HepG2 (cell line): ENCODE results near the gene PLXND1. TPM values are rescaled to one million over a fixed set of nuclear protein-coding genes. Genes with fewer than 3 reads are reported as not detected.

ENCODE experiments used
- ATAC-seq: fragments of 200-7000 bp; cut with Tn5 transposase; 3 replicates; pipeline ENCODE4 v1.9.1; 2020; ENCODE audit warnings: mild to moderate bottlenecking, moderate library complexity
- BruUV-seq: library from RNA; stranded (reverse); fragments of 400-500 nt; replicated peaks from 2 replicates; lab custom pipeline; 2021; lab: Mats Ljungman, UMichigan
- CTCF ChIA-PET: fragments of 300-600 bp; formaldehyde crosslinking; extraction: SDS; loops from one replicate; lab custom pipeline; 2021; ENCODE audit warnings: low total read pairs, inconsistent platforms, low intra/inter-chr PET ratio; lab: Yijun Ruan, JAX
- POLR2A ChIA-PET: fragments of 350-600 bp; sonication (Branson Sonifier 250); formaldehyde crosslinking; loops from one replicate; lab custom pipeline; 2020; ENCODE audit warnings: antibody characterized with exemption, inconsistent platforms; lab: Yijun Ruan, JAX
- DNase-seq: peaks from one replicate; pipeline ENCODE4 v3.0.0-alpha.2; 2015; ENCODE audit warnings: low spot score
- FAIRE-seq: peaks from 3 replicates; lab custom pipeline; 2011; peaks lifted over from hg19 to GRCh38; lab: Jason Lieb, UNC
- H2AFZ ChIP-seq: one replicate; pipeline ENCODE4 v1.6.1; 2011; ENCODE audit warnings: low read length, inconsistent platforms
- H3K27ac ChIP-seq: fragments of 300-600 bp; 3 replicates; pipeline ENCODE4 v1.8.0; 2011; ENCODE audit warnings: mixed run types, mild to moderate bottlenecking, mixed read lengths, low read length, inconsistent platforms; ENCODE audit not compliant: insufficient read depth; ENCODE audit errors: extremely low read length
- H3K27me3 ChIP-seq, 2 experiments: fragments of 200-600 bp in 1 of 2; 2 replicates in 1 of 2; 3 replicates in 1 of 2; pipeline versions ENCODE4 v1.6.0 to v1.8.0; 2011; ENCODE audit warnings: low read length in 2 of 2, mild to moderate bottlenecking in 2 of 2, moderate library complexity in 2 of 2, inconsistent platforms in 1 of 2; ENCODE audit not compliant: insufficient read depth in 2 of 2, control insufficient read depth in 1 of 2
- H3K36me3 ChIP-seq, 2 experiments: fragments of 200-600 bp in 1 of 2; replicated peaks in 1 of 2; 2 replicates in 1 of 2; 3 replicates in 1 of 2; pipeline versions ENCODE4 v1.5.1 to v1.8.0; 2011; ENCODE audit warnings: low read length in 2 of 2, inconsistent platforms in 1 of 2; ENCODE audit not compliant: insufficient read depth in 2 of 2, control insufficient read depth in 1 of 2
- H3K4me1 ChIP-seq: 2 replicates; pipeline ENCODE4 v1.5.1; 2012; ENCODE audit warnings: low read length, inconsistent platforms; ENCODE audit not compliant: insufficient read depth
- H3K4me2 ChIP-seq: 2 replicates; pipeline ENCODE4 v1.6.0; 2011; ENCODE audit warnings: low read depth, low read length, inconsistent platforms
- H3K4me3 ChIP-seq, 3 experiments: fragments of 200-600 bp in 1 of 3; sonication (generic), shearing (Covaris generic) in 1 of 3; replicated peaks in 1 of 3; 2 replicates each; pipeline ENCODE4 v1.5.1; 2011 to 2016; ENCODE audit warnings: low read length in 3 of 3, inconsistent platforms in 2 of 3, low read depth in 2 of 3, mild to moderate bottlenecking in 2 of 3, control low read depth in 1 of 3, mixed read lengths in 1 of 3; ENCODE audit not compliant: insufficient read depth in 1 of 3
- H3K79me2 ChIP-seq: one replicate; pipeline ENCODE4 v1.6.1; 2011; ENCODE audit warnings: low read length, inconsistent platforms; ENCODE audit not compliant: insufficient read depth
- H3K9ac ChIP-seq: 2 replicates; pipeline ENCODE4 v1.6.0; 2011; ENCODE audit warnings: mild to moderate bottlenecking, low read depth, low read length, inconsistent platforms; ENCODE audit not compliant: insufficient read depth
- H3K9me3 ChIP-seq: 2 replicates; pipeline ENCODE4 v1.5.1; 2012; ENCODE audit warnings: mild to moderate bottlenecking, low read length
- H4K20me1 ChIP-seq: 2 replicates; pipeline ENCODE4 v1.6.0; 2011; ENCODE audit warnings: inconsistent platforms, mild to moderate bottlenecking, low read length, moderate library complexity; ENCODE audit not compliant: insufficient read depth
- ATF7 ChIP-seq, 2 experiments: fragments of 450-650 bp in 1 of 2; sonication (generic) in 1 of 2; formaldehyde crosslinking in 1 of 2; IDR thresholded peaks; 2 replicates each; pipeline versions ENCODE4 v1.4.0 to v1.6.1; 2016 to 2020; ENCODE audit warnings: antibody characterized with exemption in 1 of 2, mild to moderate bottlenecking in 1 of 2, missing genetic modification reagents in 1 of 2
- DPF2 ChIP-seq: sonication (generic); formaldehyde crosslinking; IDR thresholded peaks from 2 replicates; pipeline ENCODE4 v1.4.0; 2020; ENCODE audit warnings: mild to moderate bottlenecking, low read depth, missing genetic modification reagents, borderline replicate concordance
- MAFF ChIP-seq: IDR thresholded peaks from 2 replicates; pipeline ENCODE4 v1.6.1; 2011; ENCODE audit warnings: low read depth, low read length, improper control_type of control experiment
- MAX ChIP-seq: IDR thresholded peaks from 2 replicates; pipeline ENCODE4 v1.6.1; 2012; ENCODE audit warnings: inconsistent platforms
- MIXL1 ChIP-seq: IDR thresholded peaks from 2 replicates; pipeline ENCODE4 v1.6.1; 2016
- MTA1 ChIP-seq: sonication (generic); formaldehyde crosslinking; IDR thresholded peaks from 2 replicates; pipeline ENCODE4 v1.4.0; 2020; ENCODE audit warnings: missing genetic modification reagents, mild to moderate bottlenecking, borderline replicate concordance
- SAP130 ChIP-seq: IDR thresholded peaks from 2 replicates; pipeline ENCODE4 v1.6.1; 2016; ENCODE audit warnings: low read depth
- ZBTB44 ChIP-seq: sonication (generic); formaldehyde crosslinking; IDR thresholded peaks from 2 replicates; pipeline ENCODE4 v1.4.0; 2020; ENCODE audit warnings: missing genetic modification reagents
- ZBTB7A ChIP-seq: sonication (generic); formaldehyde crosslinking; IDR thresholded peaks from 2 replicates; pipeline ENCODE4 v1.8.0; 2022; ENCODE audit warnings: mild to moderate bottlenecking, missing genetic modification reagents
- ZNF12 ChIP-seq: sonication (generic); formaldehyde crosslinking; IDR thresholded peaks from 2 replicates; pipeline ENCODE4 v1.5.0; 2020; ENCODE audit warnings: missing genetic modification reagents
- ZNF883 ChIP-seq: sonication (generic); formaldehyde crosslinking; IDR thresholded peaks from 2 replicates; pipeline ENCODE4 v1.5.1; 2020; ENCODE audit warnings: mild to moderate bottlenecking, missing genetic modification reagents; ENCODE audit errors: not compliant biosample characterization
- whole genome bisulfite sequencing: methylation state at CpG from one replicate; pipeline ENCODE4 v1.1.6; 2017; ENCODE audit warnings: low lambda C conversion rate; 5-methylcytosine and 5-hydroxymethylcytosine counted together
- in situ Hi-C: cut with HindIII; loops from 2 replicates; pipeline ENCODE4 v1.10.0; 2017; ENCODE audit warnings: low pct_unique_long_range_greater_than_20kb; ENCODE audit not compliant: extremely low pct_ligation_motif_present
- intact Hi-C: fragments of 100-400 bp; cut with micrococcal nuclease; formaldehyde crosslinking; loops from one replicate; pipeline ENCODE4 v1.10.0; 2022; ENCODE audit not compliant: unreplicated experiment
- polyA plus RNA-seq, 8 experiments: library from polyadenylated mRNA; depleted of rRNA in 3 of 8; stranded (reverse) in 7 of 8; unstranded in 1 of 8; fragments of >200 nt; fragmentation: Illumina TruSeq in 4 of 8; extraction: Trizol in 4 of 8; gene quantifications; 2 replicates each; pipeline versions ENCODE4 v1.2.1 to v1.2.3, GENCODE V29; 2011 to 2016; ENCODE audit warnings: low read depth in 4 of 8, missing spikeins in 1 of 8, mixed read lengths in 1 of 8; ENCODE audit not compliant: insufficient read depth in 1 of 8
- total RNA-seq, 5 experiments: library from RNA; depleted of rRNA; stranded (reverse); fragments of >200 nt; fragmentation: Illumina TruSeq; extraction: Trizol; gene quantifications; 2 replicates each; pipeline ENCODE4 v1.2.3, GENCODE V29; 2016; ENCODE audit warnings: low read depth in 1 of 5
- TF ChIP-seq, protein P1 (sequence below): sonication (generic); formaldehyde crosslinking; IDR thresholded peaks from 2 replicates; pipeline ENCODE4 v1.4.0; 2020; ENCODE audit warnings: mild to moderate bottlenecking, missing genetic modification reagents, borderline replicate concordance
- TF ChIP-seq, protein P2 (sequence below): sonication (generic); formaldehyde crosslinking; IDR thresholded peaks from 2 replicates; pipeline ENCODE4 v1.4.0; 2020; ENCODE audit warnings: missing genetic modification reagents, low read depth, mild to moderate bottlenecking, borderline replicate concordance

Gene PLXND1
- total and polyA plus RNA-seq, 2 of the 13 experiments (the other 11 are each of a cell fraction or from before 2014, with no cell fraction given), result 15.9 to 42.0 TPM

DNA sequence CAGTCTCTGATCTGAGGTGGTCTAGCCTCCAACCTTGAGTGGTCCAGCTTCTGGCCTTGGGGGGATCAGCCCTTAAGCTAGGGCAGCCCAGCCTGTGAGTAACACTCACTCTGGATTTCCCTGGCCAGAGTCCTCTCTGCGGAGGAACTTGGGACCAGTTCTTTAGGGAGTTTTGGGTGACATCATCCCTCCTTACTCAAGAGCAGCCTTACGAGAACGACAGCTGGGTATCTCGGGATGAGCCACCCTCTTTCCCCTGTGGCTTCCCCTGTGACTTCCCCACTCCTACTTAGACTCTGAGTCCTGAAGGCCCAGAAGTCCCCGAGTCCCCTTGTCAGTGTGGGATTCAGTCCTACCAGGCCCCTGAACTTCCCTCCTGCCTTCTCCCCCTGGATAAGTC lies 10.2 kb upstream of the PLXND1 start:
- Histone ChIP-seq H4K20me1 (no peaks in the 10 kb centered on the region), H3K4me3 (peak overlapping the region in 1 of 3 experiments; percentile 65; a peak in 1 of 6 replicates), H3K27ac (no peak overlapping the region), H3K4me2 (peak overlapping the region; percentile 69), H3K9me3 (no peaks in the 10 kb centered on the region), H3K9ac (peak overlapping the region; percentile 18; the same call in 1 of the 2 replicates), H3K79me2 (no peaks in the 10 kb centered on the region), H3K4me1 (peaks cover 91% of the 10 kb centered on the region), H3K36me3 (no peaks in the 10 kb centered on the region), H3K27me3 (no peaks in the 10 kb centered on the region; a peak in 1 of 5 replicates)
- CTCF ChIA-PET, result no interaction called here
- POLR2A ChIA-PET, result interaction anchor here (1.2 to 2.0 kb wide), 2 partner anchors 9 to 20 kb away, joined by 4 to 9 read pairs; no protein-coding TSS in a partner anchor
- BruUV-seq, result no TSS peak
- intact Hi-C loops, result no loop called here
- ATAC-seq (no peak), FAIRE-seq (no peak)
- 21% methylated on average over 5 of the region's 5 CpGs for WGBS
- in situ Hi-C loops, result no loop called here
- TF ChIP-seq ATF7 (IDR thresholded peaks at IDR 0.05), result peak; percentile 39; the same call in 1 of the 2 replicates
- no peak for TF ChIP-seq ATF7 (CRISPR knock-in tag; IDR thresholded peaks at IDR 0.05)
- TF ChIP-seq, protein P1, sequence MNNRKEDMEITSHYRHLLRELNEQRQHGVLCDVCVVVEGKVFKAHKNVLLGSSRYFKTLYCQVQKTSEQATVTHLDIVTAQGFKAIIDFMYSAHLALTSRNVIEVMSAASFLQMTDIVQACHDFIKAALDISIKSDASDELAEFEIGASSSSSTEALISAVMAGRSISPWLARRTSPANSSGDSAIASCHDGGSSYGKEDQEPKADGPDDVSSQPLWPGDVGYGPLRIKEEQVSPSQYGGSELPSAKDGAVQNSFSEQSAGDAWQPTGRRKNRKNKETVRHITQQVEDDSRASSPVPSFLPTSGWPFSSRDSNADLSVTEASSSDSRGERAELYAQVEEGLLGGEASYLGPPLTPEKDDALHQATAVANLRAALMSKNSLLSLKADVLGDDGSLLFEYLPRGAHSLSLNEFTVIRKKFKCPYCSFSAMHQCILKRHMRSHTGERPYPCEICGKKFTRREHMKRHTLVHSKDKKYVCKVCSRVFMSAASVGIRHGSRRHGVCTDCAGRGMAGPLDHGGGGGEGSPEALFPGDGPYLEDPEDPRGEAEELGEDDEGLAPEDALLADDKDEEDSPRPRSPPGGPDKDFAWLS (CRISPR knock-in tag), result no peak
- TF ChIP-seq, all 625 proteins: peak for 1
- no peak overlapping the region for H2AFZ ChIP-seq
- no peak for DNase-seq

GRCh38 chr3:129616291-129616690 lies 9.8 kb upstream of the PLXND1 start:
- ATAC-seq (peak; percentile 12), DNase-seq (no peak), FAIRE-seq (no peak)
- Histone ChIP-seq H3K4me1 (peaks cover 91% of the 10 kb centered on the region), H3K9ac (peak overlapping the region; percentile 18; the same call in 1 of the 2 replicates), H3K79me2 (no peaks in the 10 kb centered on the region), H3K9me3 (no peaks in the 10 kb centered on the region), H3K27me3 (no peaks in the 10 kb centered on the region; a peak in 1 of 5 replicates), H3K4me2 (peak overlapping the region; percentile 69), H3K27ac (no peak overlapping the region), H3K36me3 (no peaks in the 10 kb centered on the region), H3K4me3 (peak overlapping the region in 2 of 3 experiments; percentile 37 to 65; a peak in 3 of 6 replicates), H4K20me1 (no peaks in the 10 kb centered on the region), H2AFZ (no peak overlapping the region)
- ChIA-PET POLR2A (interaction anchor here (1.2 to 2.0 kb wide), 2 partner anchors 10 to 20 kb away, joined by 4 to 9 read pairs; no protein-coding TSS in a partner anchor), CTCF (no interaction called here)
- no TSS peak for BruUV-seq
- 0% methylated on average over 4 of the region's 8 CpGs for WGBS
- in situ Hi-C loops (no loop called here), intact Hi-C loops (no loop called here)
- no peak for TF ChIP-seq ZBTB44 (CRISPR knock-in tag)
- peak; percentile 46; the same call in 1 of the 2 replicates for TF ChIP-seq MAX
- TF ChIP-seq MAFF, result no peak
- TF ChIP-seq, protein P2, sequence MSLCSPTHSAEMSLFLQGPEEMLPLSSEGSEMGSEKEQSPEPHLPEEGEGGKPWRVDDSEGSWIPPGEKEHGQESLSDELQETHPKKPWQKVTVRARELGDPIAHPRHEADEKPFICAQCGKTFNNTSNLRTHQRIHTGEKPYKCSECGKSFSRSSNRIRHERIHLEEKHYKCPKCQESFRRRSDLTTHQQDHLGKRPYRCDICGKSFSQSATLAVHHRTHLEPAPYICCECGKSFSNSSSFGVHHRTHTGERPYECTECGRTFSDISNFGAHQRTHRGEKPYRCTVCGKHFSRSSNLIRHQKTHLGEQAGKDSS (CRISPR knock-in tag), result 0 out of 2 replicates have a peak, but pooled peaks have one; percentile 14
- no peak for TF ChIP-seq MTA1 (CRISPR knock-in tag)
- TF ChIP-seq DPF2 (CRISPR knock-in tag), result 0 out of 2 replicates have a peak, but pooled peaks have one; percentile 23
- TF ChIP-seq ZBTB7A, result 0 out of 2 replicates have a peak, but pooled peaks have one; percentile 25
- TF ChIP-seq MIXL1 (CRISPR knock-in tag), result no peak
- TF ChIP-seq SAP130 (CRISPR knock-in tag), result 0 out of 2 replicates have a peak, but pooled peaks have one; percentile 18
- TF ChIP-seq ZNF883 (CRISPR knock-in tag), result no peak
- no peak for TF ChIP-seq ZNF12
